GM19023 (cell line): ENCODE measurements around the gene OPALIN.

Experiments used
- ATAC-seq: cut with Tn5 transposase; IDR thresholded peaks from one replicate; pipeline ENCODE4 v1.9.1; 2021; ENCODE audit warnings: mild to moderate bottlenecking, moderate library complexity; ENCODE audit not compliant: unreplicated experiment

Gene OPALIN

GRCh38 chr10:96374639-96374984 lies 15.8 kb upstream of the OPALIN start:
- no peak for ATAC-seq

GRCh38 chr10:96374004-96374403 lies 15.2 kb upstream of the OPALIN start:
- no peak for ATAC-seq

- no peak for ATAC-seq
These were observed 12.6 kb upstream of the OPALIN start for GRCh38 chr10:96371356-96371755.

- ATAC-seq = no peak
These were observed 11.9 kb upstream of the OPALIN start for GRCh38 chr10:96370584-96371157.

- no peak for ATAC-seq
These were observed 11.2 kb upstream of the OPALIN start for GRCh38 chr10:96369890-96370583.

- no peak for ATAC-seq
These were observed 10.2 kb upstream of the OPALIN start for GRCh38 chr10:96368971-96369370.

GRCh38 chr10:96367470-96367869 lies 8.7 kb upstream of the OPALIN start:
- ATAC-seq = no peak

- ATAC-seq = no peak
These were observed 7.7 kb upstream of the OPALIN start for GRCh38 chr10:96366508-96366907.

- no peak for ATAC-seq
These were observed 6.8 kb upstream of the OPALIN start for GRCh38 chr10:96365571-96365970.

- no peak for ATAC-seq
These were observed 2.0 kb upstream of the OPALIN start for GRCh38 chr10:96360766-96361165.

- no peak for ATAC-seq
These were observed 1.5 kb upstream of the OPALIN start for GRCh38 chr10:96360331-96360730.

GRCh38 chr10:96359616-96360015 lies 814 bp upstream of the OPALIN start:
- ATAC-seq = no peak

GRCh38 chr10:96357038-96357620 lies 1.7 kb downstream of the OPALIN start:
- ATAC-seq = no peak

- ATAC-seq = no peak
These were observed 6.2 kb downstream of the OPALIN start for GRCh38 chr10:96352582-96352981.

- no peak for ATAC-seq
These were observed 6.8 kb downstream of the OPALIN start for GRCh38 chr10:96352027-96352426.

- ATAC-seq = no peak
These were observed 12.5 kb downstream of the OPALIN start for GRCh38 chr10:96346295-96346694.

- no peak for ATAC-seq
These were observed 13.6 kb downstream of the OPALIN start for GRCh38 chr10:96345222-96345621.

- no peak for ATAC-seq
These were observed 14.6 kb downstream of the OPALIN start for GRCh38 chr10:96344178-96344577.

- ATAC-seq = no peak
These were observed 16.4 kb downstream of the OPALIN start for GRCh38 chr10:96342402-96342801.

- ATAC-seq = no peak
These were observed 17.3 kb downstream of the OPALIN start for GRCh38 chr10:96341219-96342182.
